ENCODE data around the gene TCIRG1.

Gene TCIRG1

GRCh38 chr11:68052137-68052873 lies 13.5 kb downstream of the TCIRG1 start:
- no peak for ATAC-seq
- no peak for TF ChIP-seq ZFP30 (CRISPR knock-in tag; IDR thresholded peaks at IDR 0.05)
- TF ChIP-seq RARB (CRISPR knock-in tag; IDR thresholded peaks at IDR 0.05): no peak
- TF ChIP-seq PPARA (CRISPR knock-in tag; IDR thresholded peaks at IDR 0.05; ENCODE audit: borderline replicate concordance): no peak
- TF ChIP-seq TOX (CRISPR knock-in tag; IDR thresholded peaks at IDR 0.05; ENCODE audit: borderline replicate concordance): no peak
- TF ChIP-seq TSHZ2 (CRISPR knock-in tag; IDR thresholded peaks at IDR 0.05): no peak
- no peak for TF ChIP-seq ZFP3 (CRISPR knock-in tag; IDR thresholded peaks at IDR 0.05)
- no peak for TF ChIP-seq ISL1 (CRISPR knock-in tag; IDR thresholded peaks at IDR 0.05)
- TF ChIP-seq ZC3H10 (CRISPR knock-in tag; IDR thresholded peaks at IDR 0.05): no peak
- TF ChIP-seq ZNF8 (CRISPR knock-in tag; IDR thresholded peaks at IDR 0.05): no peak
- no peak for TF ChIP-seq CREB5 (CRISPR knock-in tag; IDR thresholded peaks at IDR 0.05; ENCODE audit: low read depth)
- TF ChIP-seq ZNF70 (CRISPR knock-in tag; IDR thresholded peaks at IDR 0.05): no peak
- no peak for TF ChIP-seq ARNTL (CRISPR knock-in tag; IDR thresholded peaks at IDR 0.05; ENCODE audit: borderline replicate concordance, low read depth)
- TF ChIP-seq CSDC2 (CRISPR knock-in tag; IDR thresholded peaks at IDR 0.05): no peak
- no peak for TF ChIP-seq ESRRG (CRISPR knock-in tag; IDR thresholded peaks at IDR 0.05)
- TF ChIP-seq, protein P1, sequence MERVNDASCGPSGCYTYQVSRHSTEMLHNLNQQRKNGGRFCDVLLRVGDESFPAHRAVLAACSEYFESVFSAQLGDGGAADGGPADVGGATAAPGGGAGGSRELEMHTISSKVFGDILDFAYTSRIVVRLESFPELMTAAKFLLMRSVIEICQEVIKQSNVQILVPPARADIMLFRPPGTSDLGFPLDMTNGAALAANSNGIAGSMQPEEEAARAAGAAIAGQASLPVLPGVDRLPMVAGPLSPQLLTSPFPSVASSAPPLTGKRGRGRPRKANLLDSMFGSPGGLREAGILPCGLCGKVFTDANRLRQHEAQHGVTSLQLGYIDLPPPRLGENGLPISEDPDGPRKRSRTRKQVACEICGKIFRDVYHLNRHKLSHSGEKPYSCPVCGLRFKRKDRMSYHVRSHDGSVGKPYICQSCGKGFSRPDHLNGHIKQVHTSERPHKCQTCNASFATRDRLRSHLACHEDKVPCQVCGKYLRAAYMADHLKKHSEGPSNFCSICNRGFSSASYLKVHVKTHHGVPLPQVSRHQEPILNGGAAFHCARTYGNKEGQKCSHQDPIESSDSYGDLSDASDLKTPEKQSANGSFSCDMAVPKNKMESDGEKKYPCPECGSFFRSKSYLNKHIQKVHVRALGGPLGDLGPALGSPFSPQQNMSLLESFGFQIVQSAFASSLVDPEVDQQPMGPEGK (CRISPR knock-in tag; IDR thresholded peaks at IDR 0.05; ENCODE audit: borderline replicate concordance): no peak
- TF ChIP-seq ZNF565 (CRISPR knock-in tag; conservative IDR thresholded peaks at IDR 0.05; ENCODE audit: low read depth): no peak
- TF ChIP-seq OSR1 (CRISPR knock-in tag; IDR thresholded peaks at IDR 0.05): no peak
- no peak for TF ChIP-seq TCF4 (CRISPR knock-in tag; IDR thresholded peaks at IDR 0.05; ENCODE audit: borderline replicate concordance)
- TF ChIP-seq SNAI2 (CRISPR knock-in tag; IDR thresholded peaks at IDR 0.05): no peak

DNA sequence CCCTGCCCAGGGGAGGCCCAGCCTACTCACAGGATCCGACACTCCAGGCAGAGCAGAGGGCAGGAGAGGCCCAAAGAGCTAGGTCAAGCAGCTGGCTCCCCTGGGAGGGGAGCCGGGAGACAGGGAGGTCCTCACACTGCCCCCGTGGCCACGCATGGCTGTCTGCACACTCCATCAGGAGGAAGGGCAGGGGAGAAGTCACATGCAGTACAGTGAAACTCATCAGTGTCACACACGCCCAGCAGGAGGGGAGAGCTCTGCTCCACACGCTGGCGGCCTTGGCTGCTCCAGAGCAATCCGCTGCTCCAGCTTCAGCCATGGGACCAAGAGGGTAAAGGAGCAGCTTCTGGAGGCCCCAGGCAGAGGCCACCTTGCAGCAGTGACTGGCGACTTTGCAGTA lies 14.3 kb downstream of the TCIRG1 start:
- TF ChIP-seq POU6F1 (CRISPR knock-in tag; IDR thresholded peaks at IDR 0.05; ENCODE audit: borderline replicate concordance, low read depth) (no peak), CREB5 (CRISPR knock-in tag; IDR thresholded peaks at IDR 0.05; ENCODE audit: low read depth) (no peak), TSHZ2 (CRISPR knock-in tag; IDR thresholded peaks at IDR 0.05) (no peak), RARB (CRISPR knock-in tag; IDR thresholded peaks at IDR 0.05) (no peak), CSDC2 (CRISPR knock-in tag; IDR thresholded peaks at IDR 0.05) (no peak), OSR1 (CRISPR knock-in tag; IDR thresholded peaks at IDR 0.05) (no peak), ESRRG (CRISPR knock-in tag; IDR thresholded peaks at IDR 0.05) (no peak), SNAI2 (CRISPR knock-in tag; IDR thresholded peaks at IDR 0.05) (no peak)
- TF ChIP-seq, protein P2, sequence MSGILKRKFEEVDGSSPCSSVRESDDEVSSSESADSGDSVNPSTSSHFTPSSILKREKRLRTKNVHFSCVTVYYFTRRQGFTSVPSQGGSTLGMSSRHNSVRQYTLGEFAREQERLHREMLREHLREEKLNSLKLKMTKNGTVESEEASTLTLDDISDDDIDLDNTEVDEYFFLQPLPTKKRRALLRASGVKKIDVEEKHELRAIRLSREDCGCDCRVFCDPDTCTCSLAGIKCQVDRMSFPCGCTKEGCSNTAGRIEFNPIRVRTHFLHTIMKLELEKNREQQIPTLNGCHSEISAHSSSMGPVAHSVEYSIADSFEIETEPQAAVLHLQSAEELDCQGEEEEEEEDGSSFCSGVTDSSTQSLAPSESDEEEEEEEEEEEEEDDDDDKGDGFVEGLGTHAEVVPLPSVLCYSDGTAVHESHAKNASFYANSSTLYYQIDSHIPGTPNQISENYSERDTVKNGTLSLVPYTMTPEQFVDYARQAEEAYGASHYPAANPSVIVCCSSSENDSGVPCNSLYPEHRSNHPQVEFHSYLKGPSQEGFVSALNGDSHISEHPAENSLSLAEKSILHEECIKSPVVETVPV (CRISPR knock-in tag; IDR thresholded peaks at IDR 0.05): no peak
- ATAC-seq: no peak

All from SK-N-SH treated with all-trans-retinoic acid at 6 μM for 48 hours (cell line).